Liver (tissue), 3 donors: ENCODE data around the gene ACAN.

Experiments used
- CTCF ChIP-seq: fragments of 150-350 bp; IDR thresholded peaks from 2 replicates; pipeline ENCODE4 v1.5.1; 2017; ENCODE audit warnings: improper control_type of control experiment, low read depth, low read length; ENCODE audit not compliant: missing input control
- MAX ChIP-seq: IDR thresholded peaks from 2 replicates; pipeline ENCODE4 v1.6.1; 2016; ENCODE audit warnings: antibody characterized with exemption
- RAD21 ChIP-seq, 2 donors: IDR thresholded peaks; 2 replicates each; pipeline ENCODE4 v1.6.1; 2016; ENCODE audit warnings: antibody characterized with exemption in 2 of 2, mild to moderate bottlenecking in 2 of 2
- RXRA ChIP-seq, 2 donors: IDR thresholded peaks; 2 replicates each; pipeline ENCODE4 v1.6.1; 2017 to 2018; ENCODE audit warnings: antibody characterized with exemption in 2 of 2, mild to moderate bottlenecking in 1 of 2
- SP1 ChIP-seq: IDR thresholded peaks from 2 replicates; pipeline ENCODE4 v1.6.1; 2018; ENCODE audit warnings: antibody characterized with exemption, mild to moderate bottlenecking
- ZBTB33 ChIP-seq: IDR thresholded peaks from 2 replicates; pipeline ENCODE4 v1.6.1; 2016; ENCODE audit warnings: antibody characterized with exemption
- donor health status: healthy.
- donor health status: healthy.

- TF ChIP-seq CTCF: no peak
- no peak for TF ChIP-seq SP1
- no peak for TF ChIP-seq MAX
- no peak for TF ChIP-seq RAD21 (IDR thresholded peaks at IDR 0.05)
- TF ChIP-seq RXRA (IDR thresholded peaks at IDR 0.05): no peak
- TF ChIP-seq ZBTB33: no peak
Measured at GRCh38 chr15:88764448-88764847, 38.8 kb upstream of the ACAN start.
